ENCODE data around the gene PLCL1.

Gene PLCL1

GRCh38 chr2:198097630-198098029, 293.2 kb downstream of the PLCL1 start:
- no peaks in the 10 kb centered on the region for H3K79me2 ChIP-seq (ENCODE audit: insufficient read depth, low read length)
- H3K9me3 ChIP-seq (ENCODE audit: low read length), result no peaks in the 10 kb centered on the region
- no peaks in the 10 kb centered on the region for H3F3A ChIP-seq (ENCODE audit: insufficient read depth, low read length)
- no peaks in the 10 kb centered on the region for H3K27me3 ChIP-seq (ENCODE audit: insufficient read depth, low read length)
- H3K4me2 ChIP-seq (ENCODE audit: low read length), result no peak overlapping the region
- no peak overlapping the region for H3K27ac ChIP-seq (ENCODE audit: low read depth, low read length, poor library complexity, severe bottlenecking)
- no peak overlapping the region for H3K4me3 ChIP-seq (ENCODE audit: low read depth, low read length, poor library complexity, severe bottlenecking)
- TF ChIP-seq CTCF (IDR thresholded peaks at IDR 0.05; ENCODE audit: low read length) (no peak), EZH2 (IDR thresholded peaks at IDR 0.05; ENCODE audit: borderline replicate concordance, low read length) (no peak)
- no peaks in the 10 kb centered on the region for H3K9me2 ChIP-seq (ENCODE audit: low read depth, low read length)
- H4K20me1 ChIP-seq (ENCODE audit: insufficient read depth, low read length), result no peaks in the 10 kb centered on the region
- H3K36me3 ChIP-seq (ENCODE audit: insufficient read depth, low read length), result no peaks in the 10 kb centered on the region
- no peak overlapping the region for H3K9ac ChIP-seq (ENCODE audit: low read length)
- H3K4me1 ChIP-seq (ENCODE audit: insufficient read depth, low read length, severe bottlenecking), result no peaks in the 10 kb centered on the region
- H2AFZ ChIP-seq (ENCODE audit: low read length), result no peak overlapping the region

GRCh38 chr2:198098386-198098785, 294.0 kb downstream of the PLCL1 start:
- Histone ChIP-seq H3K27ac (ENCODE audit: low read depth, low read length, poor library complexity, severe bottlenecking) (no peak overlapping the region), H3K79me2 (ENCODE audit: insufficient read depth, low read length) (no peaks in the 10 kb centered on the region), H2AFZ (ENCODE audit: low read length) (no peak overlapping the region), H3K36me3 (ENCODE audit: insufficient read depth, low read length) (no peaks in the 10 kb centered on the region), H3F3A (ENCODE audit: insufficient read depth, low read length) (no peaks in the 10 kb centered on the region), H3K4me3 (ENCODE audit: low read depth, low read length, poor library complexity, severe bottlenecking) (no peak overlapping the region), H3K4me2 (ENCODE audit: low read length) (no peak overlapping the region), H3K4me1 (ENCODE audit: insufficient read depth, low read length, severe bottlenecking) (no peaks in the 10 kb centered on the region), H3K27me3 (ENCODE audit: insufficient read depth, low read length) (no peaks in the 10 kb centered on the region), H3K9ac (ENCODE audit: low read length) (no peak overlapping the region), H3K9me2 (ENCODE audit: low read depth, low read length) (no peaks in the 10 kb centered on the region), H3K9me3 (ENCODE audit: low read length) (no peaks in the 10 kb centered on the region), H4K20me1 (ENCODE audit: insufficient read depth, low read length) (no peaks in the 10 kb centered on the region)
- TF ChIP-seq CTCF (IDR thresholded peaks at IDR 0.05; ENCODE audit: low read length) (no peak), EZH2 (IDR thresholded peaks at IDR 0.05; ENCODE audit: borderline replicate concordance, low read length) (no peak)

- Histone ChIP-seq H4K20me1 (ENCODE audit: insufficient read depth, low read length) (no peaks in the 10 kb centered on the region), H3K79me2 (ENCODE audit: insufficient read depth, low read length) (no peaks in the 10 kb centered on the region), H3K27me3 (ENCODE audit: insufficient read depth, low read length) (no peaks in the 10 kb centered on the region), H3K36me3 (ENCODE audit: insufficient read depth, low read length) (no peaks in the 10 kb centered on the region), H2AFZ (ENCODE audit: low read length) (no peak overlapping the region), H3K27ac (ENCODE audit: low read depth, low read length, poor library complexity, severe bottlenecking) (no peak overlapping the region), H3K9me2 (ENCODE audit: low read depth, low read length) (no peaks in the 10 kb centered on the region), H3F3A (ENCODE audit: insufficient read depth, low read length) (no peaks in the 10 kb centered on the region), H3K9ac (ENCODE audit: low read length) (no peak overlapping the region), H3K4me2 (ENCODE audit: low read length) (no peak overlapping the region), H3K9me3 (ENCODE audit: low read length) (no peaks in the 10 kb centered on the region), H3K4me3 (ENCODE audit: low read depth, low read length, poor library complexity, severe bottlenecking) (no peak overlapping the region), H3K4me1 (ENCODE audit: insufficient read depth, low read length, severe bottlenecking) (no peaks in the 10 kb centered on the region)
- TF ChIP-seq EZH2 (IDR thresholded peaks at IDR 0.05; ENCODE audit: borderline replicate concordance, low read length) (no peak), CTCF (IDR thresholded peaks at IDR 0.05; ENCODE audit: low read length) (no peak)
Observed at GRCh38 chr2:198098918-198099317, 294.5 kb downstream of the PLCL1 start.
